ENCODE measurements around the gene OR10V1.

DNA sequence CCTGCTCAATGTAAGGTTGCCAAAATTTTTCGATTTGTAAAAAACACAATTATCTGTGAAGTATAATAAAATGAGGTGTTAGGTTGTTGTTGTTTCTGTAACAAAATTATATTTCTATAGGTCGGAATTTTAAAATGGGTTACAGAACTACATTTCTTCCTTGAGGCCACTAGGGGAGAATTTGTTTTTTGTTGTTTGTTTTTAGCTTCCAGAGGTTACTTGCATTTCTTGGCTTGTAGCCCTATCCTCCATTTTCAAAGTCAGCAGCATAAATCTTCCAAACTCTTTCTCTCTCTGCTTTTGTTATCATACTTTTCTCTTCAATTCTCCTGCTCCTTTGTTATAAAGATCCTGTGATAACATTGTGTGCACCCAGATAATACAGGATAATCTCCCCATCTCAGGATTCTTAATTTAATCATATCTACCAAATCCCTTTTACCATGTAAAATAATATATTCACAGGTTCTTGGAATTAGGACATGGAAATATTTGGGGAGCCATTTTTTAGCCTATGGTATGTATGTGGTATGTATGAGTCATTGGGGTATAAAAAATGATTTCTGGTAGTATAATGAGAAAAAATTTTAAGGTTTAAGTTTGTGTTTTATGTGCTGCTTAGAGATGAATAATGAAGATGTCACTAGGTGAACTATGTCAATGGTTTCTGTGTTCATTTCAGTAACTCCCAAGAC is 35.4 kb downstream of the OR10V1 start:
- no peak for TF ChIP-seq POLR2A (IDR thresholded peaks at IDR 0.05; ENCODE audit: low read length)
- TF ChIP-seq GATA1 (IDR thresholded peaks at IDR 0.05; ENCODE audit: low read depth, low read length), result no peak

Measured in erythroblast (primary cell).